Esophagus squamous epithelium (tissue), 4 donors: ENCODE data around the gene SOWAHD.

Experiments
- POLR2A ChIP-seq, 4 donors: fragments of 450-650 bp; IDR thresholded peaks; one replicate each; pipeline ENCODE4 v1.6.1; 2017; ENCODE audit warnings: antibody characterized with exemption in 4 of 4, mild to moderate bottlenecking in 4 of 4, moderate library complexity in 3 of 4
- TF ChIP-seq, protein P1 (sequence below), 6 experiments: fragments of 450-650 bp in 4 of 6; fragments of 200-600 bp in 2 of 6; sonication (generic) in 2 of 6; IDR thresholded peaks; one replicate each; pipeline ENCODE4 v1.5.1; 2016 to 2019; ENCODE audit warnings: antibody characterized with exemption in 6 of 6, mild to moderate bottlenecking in 4 of 6, moderate library complexity in 4 of 6

DNA sequence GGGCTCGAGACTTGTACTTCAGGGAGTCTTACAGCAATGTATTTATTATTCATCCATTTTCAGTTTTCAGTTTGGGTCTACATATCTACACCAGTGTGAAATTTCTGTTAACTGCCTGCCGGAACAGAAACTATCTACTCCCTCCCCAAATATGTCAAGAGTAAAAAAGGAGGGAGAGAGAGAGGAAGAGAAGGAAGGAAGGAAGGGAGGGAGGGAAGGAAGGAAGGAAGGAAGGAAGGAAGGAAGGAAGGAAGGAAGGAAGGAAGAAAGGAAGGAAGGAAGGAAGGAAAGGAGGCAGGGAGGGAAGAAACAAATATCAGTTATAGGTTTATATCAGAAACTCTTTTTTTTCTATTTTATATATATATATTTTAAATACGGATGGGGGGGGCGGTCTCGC is 20.4 kb downstream of the SOWAHD start:
- TF ChIP-seq POLR2A (IDR thresholded peaks at IDR 0.05): no peak
- TF ChIP-seq, protein P1, sequence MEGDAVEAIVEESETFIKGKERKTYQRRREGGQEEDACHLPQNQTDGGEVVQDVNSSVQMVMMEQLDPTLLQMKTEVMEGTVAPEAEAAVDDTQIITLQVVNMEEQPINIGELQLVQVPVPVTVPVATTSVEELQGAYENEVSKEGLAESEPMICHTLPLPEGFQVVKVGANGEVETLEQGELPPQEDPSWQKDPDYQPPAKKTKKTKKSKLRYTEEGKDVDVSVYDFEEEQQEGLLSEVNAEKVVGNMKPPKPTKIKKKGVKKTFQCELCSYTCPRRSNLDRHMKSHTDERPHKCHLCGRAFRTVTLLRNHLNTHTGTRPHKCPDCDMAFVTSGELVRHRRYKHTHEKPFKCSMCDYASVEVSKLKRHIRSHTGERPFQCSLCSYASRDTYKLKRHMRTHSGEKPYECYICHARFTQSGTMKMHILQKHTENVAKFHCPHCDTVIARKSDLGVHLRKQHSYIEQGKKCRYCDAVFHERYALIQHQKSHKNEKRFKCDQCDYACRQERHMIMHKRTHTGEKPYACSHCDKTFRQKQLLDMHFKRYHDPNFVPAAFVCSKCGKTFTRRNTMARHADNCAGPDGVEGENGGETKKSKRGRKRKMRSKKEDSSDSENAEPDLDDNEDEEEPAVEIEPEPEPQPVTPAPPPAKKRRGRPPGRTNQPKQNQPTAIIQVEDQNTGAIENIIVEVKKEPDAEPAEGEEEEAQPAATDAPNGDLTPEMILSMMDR (IDR thresholded peaks at IDR 0.05): no peak
